ENCODE results near the gene GALNT9.
"Not testable (repeated sequence)": the region's sequence is repeated elsewhere in the genome, so short reads cannot be mapped to it uniquely, and the experiment has no call there.

Gene GALNT9

DNA sequence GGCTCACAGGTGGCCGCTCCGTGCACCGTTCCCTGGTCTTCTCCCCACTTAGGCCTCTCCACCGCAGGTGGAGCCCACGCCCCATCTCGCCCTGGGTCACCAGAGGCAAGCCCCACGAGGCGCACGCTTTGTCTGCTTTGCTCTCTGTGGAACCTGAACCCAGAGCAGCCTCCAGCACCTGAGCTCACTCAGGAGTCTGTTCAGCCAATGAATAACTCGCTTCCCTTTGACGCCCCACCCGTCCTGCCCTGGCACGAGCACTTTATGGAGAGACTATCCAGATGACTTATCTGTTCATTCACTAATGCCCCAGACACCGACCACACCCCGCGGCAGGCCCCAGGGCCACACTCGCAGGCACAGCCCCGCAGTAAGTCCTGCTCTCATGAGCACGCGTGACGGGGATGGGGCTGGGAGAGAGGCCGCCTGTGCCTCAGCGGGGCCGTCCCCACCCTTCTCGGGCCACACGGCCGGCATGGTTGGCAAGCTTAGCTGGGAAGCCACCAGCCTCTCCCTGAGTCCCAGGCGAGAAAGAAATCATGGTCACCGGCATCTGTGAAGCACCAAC lies 100.1 kb downstream of the GALNT9 start:
- DNase-seq, result no peak

DNA sequence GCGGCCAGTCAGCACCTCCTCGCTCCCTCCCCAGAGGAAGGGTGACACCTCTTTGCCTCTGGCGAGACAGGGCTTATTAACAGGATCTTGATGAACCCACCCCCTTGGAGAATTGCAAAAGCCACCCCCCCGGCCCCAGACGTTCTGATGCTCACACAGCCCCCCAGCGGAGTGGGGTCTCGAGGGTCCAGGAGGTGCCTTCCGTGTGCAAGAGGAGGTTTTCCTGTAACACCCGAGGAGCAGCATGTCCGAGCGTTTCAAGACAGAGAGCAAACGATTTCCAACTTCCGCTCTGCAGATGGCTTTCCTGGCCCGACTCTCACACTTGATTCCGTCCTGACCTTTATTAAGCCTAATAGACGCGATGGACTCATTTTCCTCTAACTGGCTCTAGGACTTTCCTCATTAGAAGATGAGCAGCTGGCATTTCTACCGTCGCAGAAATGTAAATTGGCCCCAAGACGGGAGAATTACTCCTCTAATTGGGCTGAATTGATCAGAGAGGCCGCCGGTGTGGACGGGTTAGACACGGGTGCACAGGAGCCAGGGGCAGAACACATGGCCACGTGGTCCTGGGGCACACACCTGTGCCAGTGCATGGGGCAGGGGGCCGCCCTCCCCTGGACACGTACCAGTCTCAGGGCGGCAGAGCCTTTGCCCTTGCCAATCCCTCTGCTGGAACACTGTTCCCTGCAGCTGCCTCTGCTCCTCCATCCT lies 100.8 kb downstream of the GALNT9 start:
- DNase-seq, result no peak

DNA sequence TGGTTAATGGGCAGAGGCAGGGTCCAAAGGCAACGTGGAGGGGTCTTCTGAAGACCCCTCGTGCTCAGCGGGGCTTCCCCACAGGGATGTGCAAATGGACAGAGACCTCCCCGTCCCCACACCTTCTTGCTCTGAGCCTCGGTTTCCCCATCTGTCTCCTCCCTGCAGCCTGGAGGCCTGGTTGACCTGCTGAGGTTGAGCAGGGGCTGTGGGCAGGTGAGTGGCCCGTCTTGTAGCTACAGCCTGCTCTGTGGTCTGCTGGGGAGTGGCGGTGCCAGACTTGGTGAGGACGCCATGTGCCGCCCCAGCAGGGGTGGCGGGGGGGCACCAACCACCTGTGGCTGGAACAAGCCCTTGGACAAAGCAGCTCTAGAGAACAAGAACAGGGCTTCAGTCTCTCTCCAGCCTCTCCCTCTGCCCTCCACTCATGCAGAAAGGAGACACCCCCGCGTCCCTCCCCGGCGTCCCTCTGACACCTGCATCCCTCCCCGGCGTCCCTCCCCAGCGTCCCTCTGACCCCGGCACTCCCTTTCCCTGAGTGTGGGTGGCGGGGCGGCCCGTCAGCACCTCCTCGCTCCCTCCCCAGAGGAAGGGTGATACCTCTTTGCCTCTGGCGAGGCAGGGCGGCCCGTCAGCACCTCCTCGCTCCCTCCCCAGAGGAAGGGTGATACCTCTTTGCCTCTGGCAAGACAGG lies 101.5 kb downstream of the GALNT9 start:
- DNase-seq, result no peak

DNA sequence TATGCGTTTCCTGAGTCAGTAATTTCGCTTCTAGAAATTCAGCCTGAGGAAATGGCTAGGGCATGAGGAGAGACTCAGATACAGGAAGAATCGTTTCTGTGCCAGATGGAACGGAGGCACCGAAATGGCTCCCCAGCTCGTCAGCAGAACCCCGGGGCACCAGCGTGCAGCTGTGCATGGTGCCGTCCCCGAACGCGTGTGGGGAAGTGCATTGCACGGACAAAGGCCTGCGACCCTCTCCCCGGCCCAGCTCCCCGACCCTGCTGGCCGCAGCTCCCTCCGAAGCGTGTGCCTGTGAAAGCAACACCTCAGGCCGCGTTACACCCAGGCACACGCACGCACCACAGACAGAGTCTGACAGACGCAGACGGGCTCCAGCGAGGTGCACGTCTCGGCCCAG lies 102.3 kb downstream of the GALNT9 start:
- no peak for DNase-seq

DNA sequence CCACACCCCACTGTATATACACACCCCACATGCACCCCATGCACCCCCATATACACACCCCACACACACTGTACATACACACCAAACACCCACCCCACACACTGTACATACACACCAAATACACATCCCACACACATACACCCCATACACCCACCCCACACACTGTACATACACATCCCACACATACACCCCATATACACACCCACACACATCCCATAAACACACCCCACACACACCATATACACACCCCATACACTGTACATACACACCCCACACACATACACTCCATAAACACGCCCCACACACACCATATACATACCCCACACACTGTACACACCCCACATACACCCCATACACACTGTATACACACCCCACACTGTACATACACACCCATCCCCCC lies 102.8 kb downstream of the GALNT9 start:
- no peak for DNase-seq

DNA sequence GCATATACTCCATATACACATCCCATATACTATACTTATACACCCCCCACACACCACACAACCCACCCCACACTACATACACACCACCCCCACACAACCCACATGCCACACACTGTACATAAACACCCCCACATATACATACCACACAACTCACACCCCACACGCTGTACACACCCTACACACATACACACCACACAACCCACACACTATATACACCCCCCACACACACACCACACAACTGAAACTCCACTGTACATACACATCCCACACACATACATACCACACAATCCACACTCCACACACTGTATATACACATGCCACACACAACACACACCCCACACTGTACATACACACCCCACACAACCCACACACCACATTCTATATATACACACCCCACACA lies 104.2 kb downstream of the GALNT9 start:
- DNase-seq, result no peak

DNA sequence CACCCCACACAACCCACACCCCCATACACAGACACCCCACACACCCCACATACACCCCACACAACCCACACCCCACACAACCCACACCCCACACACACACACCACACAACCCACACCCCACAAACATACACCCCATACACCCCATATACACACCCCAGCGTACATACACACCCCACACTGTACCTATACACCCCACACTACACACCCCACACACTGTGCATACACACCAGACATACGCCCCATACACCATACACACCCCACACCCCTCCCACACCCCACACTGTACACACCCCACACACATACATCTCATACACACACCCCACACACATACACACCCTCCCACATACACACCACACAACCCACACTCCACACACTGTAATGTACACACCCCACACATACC lies 104.9 kb downstream of the GALNT9 start:
- DNase-seq, result no peak

DNA sequence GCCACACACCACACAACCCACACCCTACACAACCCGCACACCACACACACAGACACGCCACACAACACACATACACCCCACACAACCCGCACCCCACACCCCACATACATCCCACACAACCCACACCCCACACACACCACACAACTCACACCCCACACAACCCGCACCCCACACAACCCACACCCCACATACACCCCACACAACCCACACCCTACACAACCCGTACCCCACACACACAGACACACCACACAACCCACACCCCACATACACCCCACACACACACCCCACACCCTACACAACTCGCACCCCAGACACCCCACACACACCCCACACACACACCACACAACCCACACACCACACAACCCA lies 106.6 kb downstream of the GALNT9 start:
- no peak for DNase-seq

DNA sequence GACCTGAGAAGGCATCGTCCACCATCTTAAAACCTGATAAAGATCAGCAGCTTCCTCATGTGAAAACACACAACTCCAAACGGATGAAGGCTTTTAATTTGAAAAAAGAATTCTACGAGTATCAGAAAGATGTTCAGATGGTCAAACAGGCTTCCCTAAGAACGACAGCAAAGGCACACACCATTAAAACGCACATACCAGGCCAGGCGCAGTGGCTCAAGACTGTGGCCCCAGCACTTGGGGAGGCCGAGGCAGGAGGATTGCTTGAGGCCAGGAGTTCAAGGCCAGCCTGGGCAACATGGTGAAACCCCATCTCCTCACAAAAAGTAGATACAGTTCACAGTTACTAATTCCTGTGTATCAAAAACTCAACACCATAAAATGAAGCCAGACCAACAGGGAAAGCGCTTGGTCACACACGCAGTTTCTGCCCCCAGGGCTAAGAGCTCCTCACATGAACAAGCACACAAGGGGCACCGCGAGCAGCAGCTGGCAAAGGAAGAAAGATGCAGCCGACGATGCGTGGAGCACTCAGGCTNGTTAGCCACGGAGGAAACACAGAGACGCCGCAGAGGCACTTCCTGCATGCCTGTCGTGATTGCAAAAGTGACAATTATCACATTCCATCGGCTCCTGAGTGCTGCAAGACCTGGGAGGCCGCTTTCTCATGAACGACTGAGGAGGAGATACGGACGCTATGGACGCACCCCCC lies 107.1 kb downstream of the GALNT9 start:
- peak in 1 of 4 experiments; percentile 19 for DNase-seq

DNA sequence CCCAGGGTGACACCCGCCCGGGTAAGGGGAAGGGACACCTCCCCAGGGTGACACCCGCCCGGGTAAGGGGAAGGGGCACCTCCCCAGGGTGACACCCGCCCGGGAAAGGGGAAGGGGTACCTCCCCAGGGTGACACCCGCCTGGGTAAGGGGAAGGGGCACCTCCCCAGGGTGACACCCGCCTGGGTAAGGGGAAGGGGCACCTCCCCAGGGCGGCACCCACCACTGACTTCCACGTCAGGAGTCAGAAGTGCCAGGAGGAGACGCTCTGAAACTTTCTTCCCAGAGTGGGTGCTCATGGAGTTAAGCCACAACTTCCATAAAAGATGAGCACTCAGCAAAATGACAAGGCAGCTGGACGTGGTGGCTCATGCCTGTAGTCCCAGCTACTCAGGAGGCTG lies 109.6 kb downstream of the GALNT9 start:
- not testable (repeated sequence) for DNase-seq

DNA sequence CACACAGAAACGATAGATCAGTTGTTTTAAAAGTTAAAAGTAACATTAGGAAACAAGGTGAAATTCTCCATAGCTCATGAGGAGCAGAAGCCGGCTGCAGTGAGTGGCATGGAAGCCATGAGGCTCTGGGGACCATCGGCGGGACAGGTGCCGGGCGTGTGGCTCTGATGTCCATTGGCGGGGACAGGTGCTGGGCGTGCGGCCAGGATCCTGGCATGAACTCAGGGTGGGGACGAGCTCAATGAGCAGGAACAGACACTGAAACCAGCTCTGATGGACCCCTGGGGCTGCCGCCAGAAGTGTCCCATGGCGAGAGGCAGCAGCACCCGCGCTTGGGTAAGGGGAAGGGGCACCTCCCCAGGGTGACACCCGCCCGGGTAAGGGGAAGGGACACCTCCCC lies 110.1 kb downstream of the GALNT9 start:
- no peak for DNase-seq

DNA sequence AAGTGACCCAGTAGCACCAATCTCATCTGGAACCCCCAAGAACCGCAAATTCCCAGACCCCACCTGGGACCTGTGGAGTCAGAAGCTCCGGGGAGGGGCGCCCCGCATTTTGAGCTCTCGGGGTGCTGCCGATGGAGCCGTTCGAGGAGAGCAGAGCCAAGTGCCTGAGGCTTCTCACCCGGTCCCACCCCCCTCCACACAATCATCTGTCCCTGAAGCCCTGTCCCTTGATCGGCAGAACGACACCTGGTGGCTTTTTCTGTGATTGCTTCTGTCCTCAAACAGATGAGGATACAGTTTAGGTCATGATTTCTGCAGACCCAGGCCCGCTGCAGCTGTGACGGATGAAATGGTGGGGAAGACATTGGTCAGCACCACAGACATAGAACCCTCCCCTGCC lies 110.5 kb downstream of the GALNT9 start:
- DNase-seq, result peak in 2 of 4 experiments; percentile 11 to 14

DNA sequence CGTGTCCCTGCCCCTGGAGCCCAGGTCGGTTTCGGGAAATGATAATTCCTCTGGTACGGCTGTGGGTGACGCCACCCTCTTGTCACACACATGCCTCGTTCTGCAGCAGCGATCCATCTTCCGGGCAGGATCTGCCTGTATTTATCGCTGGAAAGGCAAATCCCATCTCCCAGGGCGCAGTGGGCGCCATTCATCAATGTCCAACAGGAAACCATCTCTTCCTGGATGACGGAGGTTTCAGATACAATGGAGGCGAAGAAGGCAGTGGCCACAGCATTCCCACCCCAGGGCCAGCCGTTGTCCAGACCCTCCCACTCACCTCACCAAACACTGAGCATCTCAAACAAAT lies 110.9 kb downstream of the GALNT9 start:
- no peak for DNase-seq

DNA sequence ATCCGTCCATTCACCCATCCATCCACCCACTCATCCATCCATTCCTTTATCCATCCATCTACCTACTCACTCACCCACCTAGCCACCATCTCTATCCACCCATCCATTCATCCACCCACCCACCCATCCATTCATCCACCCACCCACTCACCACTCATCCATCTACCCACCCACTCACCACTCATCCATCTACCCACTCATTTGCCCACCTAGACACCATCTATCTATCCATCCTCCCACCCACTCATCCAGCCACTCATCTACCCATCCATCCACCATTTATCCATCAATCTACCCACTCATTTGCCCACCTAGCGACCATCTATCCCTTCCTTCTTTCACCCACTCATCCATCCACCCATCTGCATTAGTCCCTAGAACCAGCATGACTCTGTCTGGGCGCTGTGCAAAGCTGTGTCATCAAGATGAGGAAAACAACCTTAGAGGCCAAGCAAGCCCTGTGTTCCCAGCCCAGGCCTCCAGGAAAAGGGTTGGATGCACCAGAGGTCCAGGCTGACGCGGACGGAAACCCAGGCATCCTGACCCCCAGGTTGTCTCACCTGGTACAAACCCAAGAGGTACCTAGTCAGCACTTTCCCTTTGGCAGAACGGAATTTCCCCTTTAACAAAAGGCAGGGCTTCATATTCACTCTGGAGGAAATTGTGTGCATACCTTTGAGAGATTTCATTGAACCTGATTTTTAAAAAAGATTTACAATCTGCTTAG lies 111.4 kb downstream of the GALNT9 start:
- DNase-seq, result no peak

DNA sequence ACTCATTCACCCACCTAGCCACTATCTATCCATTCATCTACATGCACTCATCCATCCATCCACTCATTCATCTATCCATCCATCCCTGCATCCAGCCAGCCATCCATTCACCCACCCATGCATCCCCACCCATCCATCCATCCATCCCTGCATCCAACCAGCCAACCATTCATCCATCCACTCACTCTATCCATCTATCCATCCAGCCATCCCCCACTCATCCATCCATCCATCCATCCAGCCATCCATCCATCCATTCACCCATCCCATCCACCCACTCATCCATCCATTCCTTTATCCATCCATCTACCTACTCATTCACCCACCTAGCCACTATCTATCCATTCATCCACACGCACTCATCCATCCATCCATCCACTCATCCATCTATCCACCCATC lies 112.0 kb downstream of the GALNT9 start:
- no peak for DNase-seq

DNA sequence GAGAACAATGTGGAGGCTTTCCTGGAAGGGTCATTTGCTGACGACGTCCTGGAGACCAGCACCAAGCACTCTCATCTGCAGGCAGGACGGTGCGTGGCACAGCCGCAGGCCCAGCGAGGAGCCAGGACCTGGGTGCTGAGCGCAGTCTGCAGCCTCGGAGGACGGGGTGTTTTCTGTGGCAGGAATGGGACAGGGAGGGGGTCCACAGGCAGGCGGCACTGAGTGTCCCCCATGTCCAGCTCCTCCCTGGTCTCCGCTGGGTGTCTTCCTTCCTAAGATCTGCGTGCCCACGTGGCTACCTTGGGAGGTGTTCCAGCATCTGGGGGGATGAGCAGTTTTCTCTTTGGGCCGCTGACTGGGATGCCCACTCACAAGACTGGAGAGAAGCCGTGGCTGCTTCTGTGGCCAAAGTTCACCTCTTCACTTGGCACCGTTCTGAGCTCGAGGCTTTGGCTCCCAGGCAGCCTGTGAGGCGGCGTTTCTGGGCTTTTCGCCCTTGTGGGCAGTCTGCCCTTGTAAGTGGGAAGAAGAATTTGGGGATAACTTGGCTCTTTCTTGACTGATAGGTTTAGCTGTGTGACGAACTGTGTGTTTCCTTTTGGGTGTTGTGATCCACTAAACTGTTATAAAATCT lies 112.9 kb downstream of the GALNT9 start:
- no peak for DNase-seq

DNA sequence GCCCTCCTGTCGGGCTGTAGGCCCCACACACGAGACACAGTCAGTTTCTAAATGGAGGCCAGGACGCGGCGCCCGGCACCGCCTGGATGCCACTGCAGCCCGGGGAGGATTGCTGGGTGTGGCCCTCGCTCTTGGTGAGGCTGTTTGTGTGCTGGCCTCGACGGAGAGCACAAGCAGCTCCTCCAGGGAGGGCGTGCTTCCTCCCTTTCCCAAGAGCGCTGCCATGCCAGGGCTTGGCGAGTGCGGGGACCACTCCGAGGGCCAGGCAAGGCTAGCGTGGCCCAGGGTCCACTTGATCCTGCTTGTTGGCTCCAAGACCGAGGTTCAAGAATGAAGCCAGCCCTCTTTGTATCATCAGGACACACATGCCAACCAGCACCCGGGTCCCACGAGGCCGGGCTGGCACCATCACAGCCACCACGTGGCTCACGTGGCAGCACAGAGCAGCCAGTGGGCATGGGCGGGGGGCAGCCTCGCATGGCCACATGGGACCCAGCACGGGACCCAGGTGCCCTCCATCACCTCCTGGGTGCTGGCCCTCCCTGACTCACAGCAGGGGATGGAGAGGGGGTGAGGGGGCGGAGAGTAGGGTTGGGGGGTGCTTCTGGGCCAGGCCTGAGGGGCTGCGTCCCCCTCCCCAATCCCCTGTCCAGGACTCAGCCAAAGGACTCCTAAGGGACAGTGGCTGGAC lies 113.9 kb downstream of the GALNT9 start:
- DNase-seq, result no peak

DNA sequence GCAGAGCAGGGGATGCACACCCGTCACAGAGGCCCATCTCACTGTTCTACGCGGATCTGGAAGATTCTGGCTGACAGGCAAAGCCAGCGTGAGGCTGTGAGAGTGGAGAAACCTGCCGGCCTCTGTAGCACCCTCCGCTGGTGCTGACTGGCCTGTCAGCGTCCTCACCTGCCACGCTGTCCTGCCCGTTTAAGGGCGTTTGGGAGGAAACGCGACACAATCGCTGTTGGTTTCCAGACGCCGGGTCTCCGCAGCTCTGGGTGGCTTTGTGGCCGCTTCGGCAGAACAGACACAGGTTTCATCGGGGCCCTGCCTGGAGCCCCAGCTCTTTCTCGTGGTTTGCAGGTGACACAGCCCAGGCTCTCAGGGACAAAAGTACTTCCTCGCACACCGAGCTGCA lies 114.5 kb downstream of the GALNT9 start:
- no peak for DNase-seq

DNA sequence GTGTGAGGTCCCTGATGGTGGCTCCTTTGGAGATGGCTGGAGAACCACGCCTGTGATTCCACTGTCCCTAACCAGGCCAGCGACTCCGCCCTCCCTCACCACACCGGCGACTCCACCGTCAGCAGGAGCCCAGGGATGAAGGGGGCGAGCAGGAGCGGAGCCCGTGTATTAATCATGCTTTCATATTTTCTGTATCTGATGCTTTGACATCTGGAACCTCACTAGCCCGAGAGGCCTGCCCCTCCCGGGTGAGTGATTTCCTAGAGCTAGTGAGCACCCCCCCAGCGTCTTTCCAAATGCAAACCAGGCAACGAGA lies 115.3 kb downstream of the GALNT9 start:
- no peak for DNase-seq

DNA sequence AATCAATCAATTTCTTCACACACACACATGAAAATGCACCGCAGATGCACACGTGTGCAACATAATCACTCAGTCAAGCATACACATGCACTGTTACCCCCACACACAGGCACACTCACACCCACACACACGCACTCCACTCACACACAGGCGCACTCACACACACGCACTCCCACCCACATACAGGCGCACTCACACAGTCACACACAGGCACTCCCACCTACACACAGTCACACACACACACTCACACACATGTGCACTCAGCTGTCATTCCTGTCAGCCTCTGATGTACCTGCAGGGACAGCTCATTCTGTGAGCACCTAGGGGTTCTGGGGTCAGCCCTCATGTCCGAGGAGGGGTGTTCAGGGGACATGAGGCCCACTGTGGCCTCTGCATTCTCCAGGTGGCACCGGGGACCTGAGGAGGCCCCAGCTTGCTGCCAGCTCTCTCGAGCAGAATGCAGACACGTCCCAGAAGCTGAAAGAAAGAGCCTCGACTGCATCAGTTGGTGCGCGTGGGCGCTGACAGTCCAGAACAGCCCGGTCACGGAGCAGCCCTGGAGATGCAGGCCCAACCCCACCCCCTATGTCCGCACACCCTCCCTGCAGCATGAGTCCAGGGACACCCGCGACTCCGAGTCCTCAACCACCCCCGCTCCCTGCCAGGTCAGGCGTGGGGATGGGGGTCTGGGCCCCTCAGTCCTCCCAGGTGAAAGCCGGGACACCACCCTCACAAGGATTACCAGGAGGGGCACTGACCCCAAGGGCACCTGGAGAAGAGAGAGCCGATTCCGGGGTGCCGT lies 115.8 kb downstream of the GALNT9 start:
- no peak for DNase-seq

DNA sequence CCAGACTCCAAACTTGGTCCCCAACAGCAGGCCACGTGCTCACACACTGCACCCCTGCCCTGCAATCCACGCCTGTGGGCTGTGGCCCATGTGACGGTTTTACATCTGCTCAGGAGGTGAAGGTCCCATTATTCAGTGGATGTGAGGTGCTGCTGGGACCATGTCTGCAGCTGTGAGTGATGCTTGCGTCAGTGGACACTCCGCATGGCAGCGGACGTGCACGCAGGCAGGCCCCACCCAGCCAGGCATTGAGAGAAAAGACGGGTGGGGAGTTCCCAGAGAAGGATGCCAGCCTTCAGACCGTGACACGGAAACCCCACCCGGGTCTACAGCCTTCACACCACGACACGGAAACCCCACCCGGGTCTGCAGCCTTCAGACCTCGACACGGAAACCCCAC lies 117.6 kb downstream of the GALNT9 start:
- no peak for DNase-seq

DNA sequence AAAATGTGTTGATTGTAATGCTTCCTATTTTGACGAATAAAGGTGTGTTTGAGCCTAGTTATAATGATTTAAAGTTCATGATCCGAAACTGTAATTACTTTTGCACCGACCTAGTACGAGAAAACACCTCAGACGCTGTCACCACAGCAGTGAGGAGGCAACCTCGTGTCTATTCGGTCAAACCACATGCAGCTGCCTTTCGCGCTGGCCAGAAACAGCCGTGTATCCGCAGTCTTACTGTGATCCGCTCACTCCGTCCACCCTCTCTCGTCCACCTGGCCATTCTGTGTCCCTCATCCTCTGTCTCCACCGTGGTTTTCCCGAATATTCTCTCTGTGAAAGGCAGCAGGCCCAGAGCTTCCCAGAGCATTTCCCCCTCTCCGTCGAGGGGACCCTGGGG lies 118.1 kb downstream of the GALNT9 start:
- DNase-seq, result no peak

All from activated CD4-positive, CD25-positive, alpha-beta regulatory T cell (primary cell).